GM12872 (cell line): Measurements from ENCODE around the gene PAX6.

Experiments
- TF ChIP-seq, protein P1 (sequence below): IDR thresholded peaks from 3 replicates; pipeline ENCODE4 v1.5.1; 2011; ENCODE audit warnings: low read depth, mild to moderate bottlenecking, low read length, moderate library complexity; ENCODE audit not compliant: insufficient read depth

Gene PAX6

DNA sequence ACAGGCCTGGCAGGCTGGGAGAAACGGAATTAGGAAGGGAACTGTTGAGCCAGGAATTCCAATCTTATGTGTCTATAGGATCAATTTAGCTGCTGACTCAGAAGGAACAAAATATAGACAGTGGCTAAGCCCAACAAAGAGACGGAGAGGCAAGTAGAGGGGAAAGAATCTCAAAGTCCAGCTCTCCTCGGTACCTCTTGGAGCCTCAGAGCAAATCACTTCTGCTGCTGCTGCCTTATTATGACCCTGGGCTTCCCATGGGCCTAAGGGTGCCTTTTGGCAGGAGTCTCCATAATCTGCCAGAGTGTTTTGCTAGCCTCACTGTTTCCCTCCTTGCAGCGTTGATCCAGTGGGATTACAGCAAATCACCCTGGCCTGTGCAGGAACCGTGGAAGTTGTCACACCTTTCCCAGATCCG, 31.7 kb downstream of the PAX6 start:
- TF ChIP-seq, protein P1, sequence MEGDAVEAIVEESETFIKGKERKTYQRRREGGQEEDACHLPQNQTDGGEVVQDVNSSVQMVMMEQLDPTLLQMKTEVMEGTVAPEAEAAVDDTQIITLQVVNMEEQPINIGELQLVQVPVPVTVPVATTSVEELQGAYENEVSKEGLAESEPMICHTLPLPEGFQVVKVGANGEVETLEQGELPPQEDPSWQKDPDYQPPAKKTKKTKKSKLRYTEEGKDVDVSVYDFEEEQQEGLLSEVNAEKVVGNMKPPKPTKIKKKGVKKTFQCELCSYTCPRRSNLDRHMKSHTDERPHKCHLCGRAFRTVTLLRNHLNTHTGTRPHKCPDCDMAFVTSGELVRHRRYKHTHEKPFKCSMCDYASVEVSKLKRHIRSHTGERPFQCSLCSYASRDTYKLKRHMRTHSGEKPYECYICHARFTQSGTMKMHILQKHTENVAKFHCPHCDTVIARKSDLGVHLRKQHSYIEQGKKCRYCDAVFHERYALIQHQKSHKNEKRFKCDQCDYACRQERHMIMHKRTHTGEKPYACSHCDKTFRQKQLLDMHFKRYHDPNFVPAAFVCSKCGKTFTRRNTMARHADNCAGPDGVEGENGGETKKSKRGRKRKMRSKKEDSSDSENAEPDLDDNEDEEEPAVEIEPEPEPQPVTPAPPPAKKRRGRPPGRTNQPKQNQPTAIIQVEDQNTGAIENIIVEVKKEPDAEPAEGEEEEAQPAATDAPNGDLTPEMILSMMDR: no peak

DNA sequence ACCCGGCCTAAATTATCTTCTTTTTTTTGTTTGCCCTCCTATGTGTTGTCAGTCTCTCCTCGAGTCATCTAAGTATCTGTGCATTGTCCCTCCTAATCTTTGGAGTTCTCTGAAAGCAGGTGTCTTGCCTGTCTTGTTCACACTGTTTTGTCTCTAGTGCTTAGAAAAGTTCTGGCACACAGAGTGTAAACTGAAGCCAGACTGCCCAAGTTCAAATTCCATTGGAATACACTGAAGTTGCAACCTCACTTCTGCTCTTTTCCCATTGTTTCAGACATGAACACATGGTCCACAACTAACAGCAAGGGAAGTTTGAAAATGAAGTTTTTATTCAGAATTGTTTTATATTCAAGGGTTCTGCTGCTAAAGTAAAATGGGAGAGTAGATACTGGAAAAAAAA, 38.7 kb downstream of the PAX6 start:
- TF ChIP-seq, protein P1: no peak

DNA sequence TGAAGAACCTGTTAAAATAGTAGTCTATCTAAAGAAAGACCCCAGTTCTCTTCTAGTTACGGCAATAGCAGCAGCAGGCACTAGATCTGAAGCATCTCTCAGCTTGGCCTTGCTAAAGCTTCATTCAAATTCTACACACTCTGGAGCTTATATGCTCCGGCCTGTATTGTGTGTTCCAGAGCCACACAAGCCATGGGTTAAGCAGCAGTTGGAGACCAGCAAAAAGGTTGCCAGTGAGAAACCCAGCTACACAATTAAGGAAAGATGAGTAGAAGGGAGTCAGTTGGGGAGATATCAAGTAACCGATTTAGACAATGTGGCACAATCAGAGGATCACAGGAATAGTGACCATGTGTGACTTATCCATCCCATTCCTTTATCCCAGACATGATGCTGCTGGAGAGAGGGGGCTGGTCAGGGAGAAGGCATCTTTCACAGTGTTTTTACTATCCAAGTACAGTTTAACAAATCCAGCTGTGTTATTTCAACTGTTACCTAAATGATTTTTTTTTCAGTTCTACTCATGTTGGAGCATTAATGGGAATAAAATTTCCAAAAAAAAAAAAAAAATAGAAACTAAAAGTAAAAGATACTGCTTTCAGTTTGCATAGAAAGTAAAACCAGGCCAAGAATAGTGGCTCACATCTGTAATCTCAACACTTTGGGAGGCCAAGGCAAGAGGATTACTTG, 41.0 kb downstream of the PAX6 start:
- TF ChIP-seq, protein P1: no peak

DNA sequence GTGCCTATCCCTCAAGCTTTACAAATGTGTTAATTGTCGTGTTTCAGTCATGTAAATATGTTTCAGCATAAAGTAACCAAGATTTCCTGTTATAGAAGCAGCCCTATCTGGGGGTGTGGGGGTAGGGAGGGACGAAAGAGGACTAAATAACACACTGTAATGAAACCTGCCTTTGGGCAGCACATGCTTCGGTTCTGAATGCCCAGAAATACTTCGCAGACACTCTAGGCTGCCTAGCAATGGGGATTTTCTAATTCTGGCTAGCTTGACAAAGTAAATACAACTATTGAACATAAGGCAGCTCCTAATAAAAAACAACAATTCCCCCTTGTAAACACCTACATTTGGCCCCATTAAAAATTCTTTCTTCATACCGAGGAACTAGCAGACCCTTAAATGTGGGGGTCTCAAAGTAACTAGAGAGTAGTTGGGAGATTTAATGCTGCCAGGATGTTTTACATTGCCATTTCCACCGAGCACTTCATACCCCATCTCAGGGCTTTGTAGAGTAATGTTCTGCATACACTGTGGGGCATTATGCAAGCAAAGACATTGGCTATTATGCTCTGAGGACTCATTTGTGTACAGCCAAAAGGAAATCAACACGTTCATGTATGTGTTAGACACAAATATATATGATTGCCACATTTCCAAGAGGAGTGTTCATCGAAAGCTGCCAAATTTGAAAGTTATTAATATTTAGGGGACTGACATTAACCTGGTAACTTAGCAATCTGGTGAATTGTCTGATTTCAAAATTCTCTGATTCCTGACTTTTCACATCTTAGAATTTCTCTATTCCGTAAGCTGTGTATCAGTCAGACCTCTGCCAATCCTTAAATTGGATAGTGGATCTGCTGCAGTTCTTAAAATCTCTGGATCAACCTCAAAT, 42.1 kb downstream of the PAX6 start:
- TF ChIP-seq, protein P1: no peak

DNA sequence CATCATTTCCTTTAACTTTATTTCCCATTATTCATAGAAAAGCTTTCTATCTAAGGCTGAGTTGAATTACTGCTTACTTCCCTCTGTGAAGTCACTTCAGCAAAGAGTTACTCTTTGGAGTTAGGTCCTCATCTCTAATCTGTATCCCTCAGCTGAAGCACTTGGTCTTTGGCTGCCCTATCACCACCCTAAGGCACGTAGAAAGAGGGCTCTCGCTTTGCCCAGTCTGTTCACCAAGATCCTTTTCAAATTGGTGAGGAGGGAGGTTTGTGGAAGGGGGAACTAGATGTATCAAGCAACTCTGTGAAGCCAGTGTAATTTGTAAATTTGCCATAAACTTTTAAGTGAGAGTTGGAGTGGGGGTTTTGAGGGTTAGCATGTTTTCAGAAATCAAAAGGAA, 43.4 kb downstream of the PAX6 start:
- TF ChIP-seq, protein P1: no peak

DNA sequence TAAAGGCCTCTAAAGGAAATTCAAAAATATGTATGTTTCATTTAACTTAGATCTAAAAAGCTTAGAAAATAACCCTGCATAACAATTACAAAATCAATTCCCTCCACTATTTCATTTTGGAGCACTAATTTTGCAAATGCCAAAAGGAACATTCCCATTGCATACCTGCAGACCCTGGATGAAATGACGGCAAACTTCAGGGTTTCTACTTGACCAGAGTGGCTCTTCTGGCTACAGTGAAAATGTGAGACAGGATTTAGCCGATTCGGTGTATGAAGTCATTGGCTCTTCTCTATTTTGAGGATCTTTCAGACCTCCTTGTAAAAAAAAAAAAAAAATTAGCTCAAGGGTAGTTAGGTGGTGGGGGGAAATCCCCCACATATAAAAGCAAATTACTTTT, 44.1 kb downstream of the PAX6 start:
- TF ChIP-seq, protein P1: no peak

DNA sequence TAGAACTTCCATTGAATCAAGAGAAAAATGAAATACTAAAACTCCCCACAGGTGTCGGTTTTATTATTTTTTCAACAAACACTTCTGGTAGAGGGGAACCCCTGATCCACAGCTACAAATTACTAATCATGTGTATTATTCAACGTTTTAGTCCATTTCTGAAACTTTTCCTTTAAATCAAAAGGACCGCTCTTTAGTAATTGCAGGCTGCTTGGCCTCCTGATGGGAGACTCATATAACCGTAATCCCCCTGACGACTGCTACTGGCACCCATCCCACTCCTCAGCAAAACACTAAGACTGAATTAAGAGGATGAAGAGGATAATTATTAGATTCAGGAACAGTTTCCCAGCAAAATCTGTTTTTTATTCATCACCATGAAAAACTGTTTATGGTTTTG, 46.4 kb downstream of the PAX6 start:
- TF ChIP-seq, protein P1: no peak
